Esophagus squamous epithelium (tissue), 4 donors: Measurements from ENCODE around the gene AKR1B15.

Source experiments
- CTCF ChIP-seq, 6 experiments: fragments of 450-650 bp in 4 of 6; fragments of 200-600 bp in 2 of 6; sonication (generic) in 2 of 6; IDR thresholded peaks; one replicate each; pipeline ENCODE4 v1.5.1; 2016 to 2019; ENCODE audit warnings: antibody characterized with exemption in 6 of 6, mild to moderate bottlenecking in 4 of 6, moderate library complexity in 4 of 6
- POLR2A ChIP-seq, 4 donors: fragments of 450-650 bp; IDR thresholded peaks; one replicate each; pipeline ENCODE4 v1.6.1; 2017; ENCODE audit warnings: antibody characterized with exemption in 4 of 4, mild to moderate bottlenecking in 4 of 4, moderate library complexity in 3 of 4

DNA sequence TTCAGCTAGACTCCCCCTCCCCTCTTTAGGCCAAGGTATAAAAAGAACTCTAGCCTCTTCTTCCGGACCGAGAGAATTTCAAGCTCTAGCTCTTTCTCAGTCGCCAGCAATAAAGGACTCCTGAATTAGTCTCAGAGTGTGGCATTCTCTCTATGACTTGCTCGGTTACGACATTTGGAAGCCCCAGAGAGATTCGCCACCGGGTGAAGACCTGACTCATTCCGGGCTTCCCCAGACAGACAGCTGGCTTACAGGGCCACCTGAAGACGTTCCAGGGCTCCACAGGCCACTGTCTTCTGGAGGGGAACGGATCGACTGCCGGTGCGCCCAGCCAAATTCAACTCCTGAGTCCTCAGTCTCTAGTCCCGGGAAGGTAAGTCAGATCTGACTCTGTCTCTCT is at the start of gene AKR1B15:
- no peak for TF ChIP-seq CTCF (IDR thresholded peaks at IDR 0.05)
- TF ChIP-seq POLR2A (IDR thresholded peaks at IDR 0.05), result no peak
